Lower lobe of right lung (tissue), 2 donors: Measurements from ENCODE around the gene GRM8. TPM values are rescaled to one million over a fixed set of nuclear protein-coding genes. Genes with fewer than 3 reads are reported as not detected.

ENCODE experiments used
- ATAC-seq, 2 donors: fragments of 200-7000 bp; cut with Tn5 transposase; one replicate each; pipeline ENCODE4 v1.9.1; 2020 to 2022; ENCODE audit warnings: mild to moderate bottlenecking in 2 of 2, moderate library complexity in 2 of 2
- DNase-seq: peaks from one replicate; pipeline ENCODE4 v3.0.0-alpha.2; 2020
- H3K27ac ChIP-seq: fragments of 200-600 bp; one replicate; pipeline ENCODE4 v1.8.0; 2022
- H3K27me3 ChIP-seq: fragments of 200-600 bp; one replicate; pipeline ENCODE4 v1.8.0; 2022; ENCODE audit warnings: low read depth
- H3K36me3 ChIP-seq: fragments of 200-600 bp; one replicate; pipeline ENCODE4 v1.8.0; 2022; ENCODE audit warnings: mild to moderate bottlenecking
- H3K4me1 ChIP-seq: fragments of 200-600 bp; one replicate; pipeline ENCODE4 v1.8.0; 2022
- H3K4me3 ChIP-seq: fragments of 200-600 bp; one replicate; pipeline ENCODE4 v1.8.0; 2022; ENCODE audit warnings: mild to moderate bottlenecking
- H3K9me3 ChIP-seq: fragments of 200-600 bp; one replicate; pipeline ENCODE4 v1.8.0; 2022
- CTCF ChIP-seq: fragments of 200-600 bp; IDR thresholded peaks from one replicate; pipeline ENCODE4 v1.8.0; 2022; ENCODE audit warnings: antibody characterized with exemption, mild to moderate bottlenecking
- intact Hi-C: fragments of 100-400 bp; cut with DNase I; formaldehyde crosslinking; loops from one replicate; pipeline ENCODE4 v1.11.0; 2022
- total RNA-seq: library from RNA; stranded (reverse); fragmentation: NEBNext Ultra II Directional; extraction: Animal tissue kit (Norgen Biotek cat#: 25700); gene quantifications from one replicate; pipeline ENCODE4 v1.2.1, GENCODE V29; 2021
- donor health status: DM: no; HTN: yes; CAD: no; lungs with severe emphysema.

The GRM8 gene
- total RNA-seq, 1 donor from 2014 or later: not detected

DNA sequence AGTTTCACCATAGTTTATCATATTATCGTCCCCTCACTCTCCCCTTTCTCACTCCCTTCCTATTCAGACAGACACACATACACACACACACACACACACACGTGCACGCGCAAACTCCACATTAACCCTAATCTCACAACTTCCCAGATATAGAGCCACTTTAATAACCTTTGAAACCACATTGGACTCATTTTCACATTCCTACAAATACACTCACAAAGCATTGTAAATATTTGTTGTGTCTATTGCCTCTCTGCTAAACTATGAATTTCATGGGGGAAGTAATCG, 433.6 kb downstream of the GRM8 start:
- Histone ChIP-seq H3K27me3 (no peaks in the 10 kb centered on the region), H3K9me3 (no peaks in the 10 kb centered on the region), H3K36me3 (no peaks in the 10 kb centered on the region), H3K27ac (no peak overlapping the region), H3K4me3 (no peak overlapping the region), H3K4me1 (no peaks in the 10 kb centered on the region)
- intact Hi-C loops: no loop called here
- ATAC-seq: no peak
- no peak for DNase-seq
- TF ChIP-seq CTCF: no peak

DNA sequence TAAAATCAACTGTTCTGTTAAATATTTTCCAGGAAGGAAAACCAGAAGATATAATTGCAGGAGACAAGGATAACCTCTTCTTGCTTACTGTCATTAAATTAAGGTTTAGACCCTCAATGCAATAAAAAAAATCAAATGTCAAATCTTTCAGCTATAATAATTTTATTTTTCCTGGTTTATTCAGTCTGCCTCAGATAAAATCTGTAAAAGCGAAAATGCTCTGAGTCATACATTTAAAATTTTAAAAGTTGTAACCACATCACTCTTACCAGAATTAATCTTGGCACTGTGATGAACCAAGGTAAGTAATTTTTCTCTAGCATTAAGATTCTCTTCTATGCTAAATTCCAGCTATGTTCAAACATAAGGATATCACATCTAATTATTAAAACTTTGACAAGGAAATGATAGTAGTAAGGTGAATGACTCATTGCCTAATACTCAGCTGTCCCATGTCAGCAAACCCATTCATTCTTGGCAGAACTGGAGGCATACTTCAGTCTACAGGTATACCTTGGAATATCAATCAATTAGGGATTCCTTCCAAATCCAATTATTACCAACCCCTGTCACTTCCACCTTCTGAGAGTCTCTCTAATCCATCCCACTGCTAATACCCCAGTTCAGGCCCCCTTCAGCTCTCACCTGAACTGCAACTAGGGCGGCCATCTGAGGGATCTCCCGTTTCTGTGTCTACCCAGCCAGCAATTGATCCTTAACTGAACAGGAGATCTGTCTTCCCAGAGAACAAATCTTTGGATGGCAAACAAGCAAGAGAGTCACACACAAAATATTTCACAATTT, 434.1 kb downstream of the GRM8 start:
- no peak overlapping the region for H3K4me3 ChIP-seq
- H3K4me1 ChIP-seq: no peaks in the 10 kb centered on the region
- no peaks in the 10 kb centered on the region for H3K36me3 ChIP-seq
- H3K27me3 ChIP-seq: no peaks in the 10 kb centered on the region
- ATAC-seq (no peak), DNase-seq (no peak)
- no peak overlapping the region for H3K27ac ChIP-seq
- no peak for TF ChIP-seq CTCF
- intact Hi-C loops: no loop called here
- H3K9me3 ChIP-seq: no peaks in the 10 kb centered on the region

GRCh38 chr7:126809188-126809587, 443.6 kb downstream of the GRM8 start:
- intact Hi-C loops: no loop called here
- no peaks in the 10 kb centered on the region for H3K9me3 ChIP-seq
- H3K36me3 ChIP-seq: no peaks in the 10 kb centered on the region
- H3K4me3 ChIP-seq: no peak overlapping the region
- DNase-seq (no peak), ATAC-seq (no peak)
- no peak for TF ChIP-seq CTCF
- no peaks in the 10 kb centered on the region for H3K27me3 ChIP-seq
- H3K27ac ChIP-seq: no peak overlapping the region
- no peaks in the 10 kb centered on the region for H3K4me1 ChIP-seq

GRCh38 chr7:126806614-126807013, 446.1 kb downstream of the GRM8 start:
- DNase-seq (no peak), ATAC-seq (no peak)
- no peak for TF ChIP-seq CTCF
- Histone ChIP-seq H3K36me3 (no peaks in the 10 kb centered on the region), H3K4me3 (no peak overlapping the region), H3K9me3 (no peaks in the 10 kb centered on the region), H3K27ac (no peak overlapping the region), H3K27me3 (no peaks in the 10 kb centered on the region), H3K4me1 (no peaks in the 10 kb centered on the region)
- intact Hi-C loops: no loop called here

GRCh38 chr7:126805351-126805750, 447.4 kb downstream of the GRM8 start:
- no peaks in the 10 kb centered on the region for H3K9me3 ChIP-seq
- no peaks in the 10 kb centered on the region for H3K27me3 ChIP-seq
- no peak for TF ChIP-seq CTCF
- no peaks in the 10 kb centered on the region for H3K36me3 ChIP-seq
- H3K27ac ChIP-seq: no peak overlapping the region
- DNase-seq (no peak), ATAC-seq (no peak)
- no peak overlapping the region for H3K4me3 ChIP-seq
- intact Hi-C loops: no loop called here
- H3K4me1 ChIP-seq: no peaks in the 10 kb centered on the region
